Measurements from ENCODE around the gene BAIAP2L2.
"Not testable (repeated sequence)": the region's sequence is repeated elsewhere in the genome, so short reads cannot be mapped to it uniquely, and the experiment has no call there.

BAIAP2L2 gene

GRCh38 chr22:38083931-38084631, 26.4 kb downstream of the BAIAP2L2 start, which contains the start of gene SLC16A8:
Gene SLC16A8 (minus strand): TSS chr22:38084184. CDS start chr22:38082873, 1,311 bp downstream.
- in situ Hi-C loops (cut with MboI; ENCODE audit: low pct_unique_long_range_greater_than_20kb, low sequenced_read_pairs), result no loop called here
- DNase-seq, result no peak

- in situ Hi-C loops (cut with MboI; ENCODE audit: low pct_unique_long_range_greater_than_20kb, low sequenced_read_pairs), result no loop called here
Measured at GRCh38 chr22:38082986-38083710, 27.3 kb downstream of the BAIAP2L2 start.

GRCh38 chr22:38081941-38082828, 28.3 kb downstream of the BAIAP2L2 start:
- in situ Hi-C loops (cut with MboI; ENCODE audit: low pct_unique_long_range_greater_than_20kb, low sequenced_read_pairs), result no loop called here
- DNase-seq, result no peak

More at GRCh38 chr22:38082986-38083710, 27.3 kb downstream of the BAIAP2L2 start:
- DNase-seq, result no peak

GRCh38 chr22:38081636-38081940, 28.9 kb downstream of the BAIAP2L2 start:
- in situ Hi-C loops (cut with MboI; ENCODE audit: low pct_unique_long_range_greater_than_20kb, low sequenced_read_pairs), result no loop called here
- no peak for DNase-seq

- in situ Hi-C loops (cut with MboI; ENCODE audit: low pct_unique_long_range_greater_than_20kb, low sequenced_read_pairs), result no loop called here
- DNase-seq, result no peak
Measured at GRCh38 chr22:38080850-38081635, 29.4 kb downstream of the BAIAP2L2 start.

- DNase-seq, result no peak
- in situ Hi-C loops (cut with MboI; ENCODE audit: low pct_unique_long_range_greater_than_20kb, low sequenced_read_pairs), result no loop called here
Measured at GRCh38 chr22:38080474-38080849, 30.0 kb downstream of the BAIAP2L2 start.

- no peak for DNase-seq
- in situ Hi-C loops (cut with MboI; ENCODE audit: low pct_unique_long_range_greater_than_20kb, low sequenced_read_pairs), result no loop called here
Measured at GRCh38 chr22:38079804-38080203, 30.7 kb downstream of the BAIAP2L2 start.

GRCh38 chr22:38079208-38079607, 31.3 kb downstream of the BAIAP2L2 start:
- DNase-seq; in situ Hi-C loops (cut with MboI; ENCODE audit: low pct_unique_long_range_greater_than_20kb, low sequenced_read_pairs): not testable (repeated sequence)

GRCh38 chr22:38078046-38078840, 32.2 kb downstream of the BAIAP2L2 start:
- in situ Hi-C loops (cut with MboI; ENCODE audit: low pct_unique_long_range_greater_than_20kb, low sequenced_read_pairs), result no loop called here
- no peak for DNase-seq

GRCh38 chr22:38077595-38077994, 32.9 kb downstream of the BAIAP2L2 start:
- no peak for DNase-seq
- in situ Hi-C loops (cut with MboI; ENCODE audit: low pct_unique_long_range_greater_than_20kb, low sequenced_read_pairs), result no loop called here

- DNase-seq, result no peak
- in situ Hi-C loops (cut with MboI; ENCODE audit: low pct_unique_long_range_greater_than_20kb, low sequenced_read_pairs), result no loop called here
Measured at GRCh38 chr22:38077096-38077495, 33.4 kb downstream of the BAIAP2L2 start.

- in situ Hi-C loops (cut with MboI; ENCODE audit: low pct_unique_long_range_greater_than_20kb, low sequenced_read_pairs), result no loop called here
- DNase-seq, result no peak
Measured at GRCh38 chr22:38075961-38076360, 34.5 kb downstream of the BAIAP2L2 start.

GRCh38 chr22:38075105-38075825, 35.2 kb downstream of the BAIAP2L2 start:
- DNase-seq, result no peak
- in situ Hi-C loops (cut with MboI; ENCODE audit: low pct_unique_long_range_greater_than_20kb, low sequenced_read_pairs), result no loop called here

- DNase-seq, result no peak
- in situ Hi-C loops (cut with MboI; ENCODE audit: low pct_unique_long_range_greater_than_20kb, low sequenced_read_pairs), result no loop called here
Measured at GRCh38 chr22:38074181-38075104, 36.0 kb downstream of the BAIAP2L2 start.

- DNase-seq, result no peak
- in situ Hi-C loops (cut with MboI; ENCODE audit: low pct_unique_long_range_greater_than_20kb, low sequenced_read_pairs), result no loop called here
Measured at GRCh38 chr22:38073150-38074130, 37.0 kb downstream of the BAIAP2L2 start.

Measured in KBM-7 (cell line).